ENCODE results near the gene CXXC5.
"Not testable (repeated sequence)": the region's sequence is repeated elsewhere in the genome, so short reads cannot be mapped to it uniquely, and the experiment has no call there.

CXXC5 gene

DNA sequence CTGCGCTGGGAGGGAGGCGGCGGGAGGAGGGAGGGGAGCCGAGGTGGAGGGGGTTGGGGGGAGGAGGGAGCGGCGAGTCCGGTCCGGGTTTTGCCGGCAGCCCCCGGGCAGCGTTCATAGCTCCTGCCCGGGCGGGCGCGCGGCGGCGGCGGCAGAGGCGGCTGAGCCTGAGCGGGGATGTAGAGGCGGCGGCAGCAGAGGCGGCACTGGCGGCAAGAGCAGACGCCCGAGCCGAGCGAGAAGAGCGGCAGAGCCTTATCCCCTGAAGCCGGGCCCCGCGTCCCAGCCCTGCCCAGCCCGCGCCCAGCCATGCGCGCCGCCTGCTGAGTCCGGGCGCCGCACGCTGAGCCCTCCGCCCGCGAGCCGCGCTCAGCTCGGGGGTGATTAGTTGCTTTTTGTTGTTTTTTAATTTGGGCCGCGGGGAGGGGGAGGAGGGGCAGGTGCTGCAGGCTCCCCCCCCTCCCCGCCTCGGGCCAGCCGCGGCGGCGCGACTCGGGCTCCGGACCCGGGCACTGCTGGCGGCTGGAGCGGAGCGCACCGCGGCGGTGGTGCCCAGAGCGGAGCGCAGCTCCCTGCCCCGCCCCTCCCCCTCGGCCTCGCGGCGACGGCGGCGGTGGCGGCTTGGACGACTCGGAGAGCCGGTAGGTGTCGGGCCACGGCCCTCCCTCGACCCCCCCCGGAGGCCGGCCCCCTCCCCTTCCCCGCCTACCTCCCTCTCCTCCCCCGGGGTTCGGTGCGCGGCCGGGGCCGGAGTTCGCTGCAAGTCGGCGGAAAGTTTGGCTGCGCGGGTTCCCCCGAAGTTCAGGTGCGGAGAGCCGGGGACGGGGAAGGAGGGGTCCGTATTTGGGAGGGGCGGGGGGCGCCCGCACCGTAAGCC, at the start of gene CXXC5:
Gene CXXC5 (plus strand): TSS at position 145 of the 877 bp plus-strand sequence. CDS start 32,175 bp downstream, outside the sequence.
- peak; percentile 82 for DNase-seq (ENCODE audit: low spot score)

DNA sequence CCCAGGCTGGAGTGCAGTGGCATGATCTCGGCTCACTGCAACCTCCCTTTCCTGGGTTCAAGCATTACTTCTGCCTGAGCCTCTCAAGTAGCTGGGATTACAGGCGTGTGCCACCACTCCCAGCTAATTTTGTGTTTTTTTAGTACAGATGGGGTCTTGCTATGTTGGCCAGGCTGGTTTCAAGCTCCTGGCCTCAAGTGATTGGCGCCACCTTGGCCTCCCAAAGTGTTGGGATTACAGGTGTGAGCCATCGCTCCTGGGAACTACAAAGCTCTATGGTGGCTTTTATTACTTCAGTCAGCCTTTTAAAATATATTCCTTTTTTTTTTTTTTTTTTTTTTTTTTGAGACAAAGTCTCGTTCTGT, 49.6 kb upstream of the CXXC5 start:
- not testable (repeated sequence) for DNase-seq (ENCODE audit: low spot score)

DNA sequence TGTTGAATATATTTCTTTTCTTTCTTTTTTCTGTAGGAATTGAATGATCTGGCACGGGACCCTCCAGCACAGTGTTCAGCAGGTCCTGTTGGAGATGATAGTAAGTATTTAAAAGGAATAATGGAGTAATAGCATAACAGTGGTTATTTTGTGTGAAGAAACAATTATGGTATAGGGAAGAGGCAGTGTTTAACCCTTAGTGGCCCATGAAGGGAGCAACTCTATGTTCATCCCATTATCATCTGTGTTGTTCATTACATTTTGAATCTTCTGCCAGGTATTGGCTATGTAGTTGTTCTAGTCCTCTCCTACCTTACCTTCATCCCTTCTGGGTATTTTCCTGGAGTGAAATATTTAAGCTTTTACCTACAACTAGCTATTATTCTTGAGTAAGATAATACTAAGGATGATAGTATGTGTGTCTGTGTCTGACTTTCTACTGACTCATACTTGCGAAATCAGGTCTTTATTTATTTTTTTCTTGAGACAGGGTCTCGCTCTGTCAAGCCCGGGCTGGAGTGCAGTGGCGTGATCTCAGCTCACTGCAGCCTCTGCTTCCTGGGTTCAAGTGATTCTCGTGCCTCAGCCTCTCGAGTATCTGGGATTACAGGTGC, 47.7 kb upstream of the CXXC5 start:
- no peak for DNase-seq (ENCODE audit: low spot score)

DNA sequence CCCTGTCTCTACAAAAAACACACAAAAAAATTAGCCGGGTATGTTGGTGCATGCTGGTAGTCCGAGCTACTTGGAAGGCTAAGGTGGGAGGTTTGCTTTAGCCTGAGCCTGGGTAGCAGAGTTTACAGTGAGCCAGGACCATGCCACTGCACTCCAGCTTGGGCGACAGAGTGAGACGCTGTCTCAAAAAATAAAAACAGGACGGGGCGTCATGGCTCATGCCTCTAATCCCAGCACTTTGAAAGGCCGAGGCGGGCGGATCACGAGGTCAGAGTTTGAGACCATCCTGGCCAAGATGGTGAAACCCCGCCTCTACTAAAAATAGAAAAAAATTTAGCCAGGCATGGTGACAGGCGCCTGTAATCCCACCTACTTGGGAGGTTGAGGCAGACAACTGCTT, 46.7 kb upstream of the CXXC5 start:
- no peak for DNase-seq (ENCODE audit: low spot score)

DNA sequence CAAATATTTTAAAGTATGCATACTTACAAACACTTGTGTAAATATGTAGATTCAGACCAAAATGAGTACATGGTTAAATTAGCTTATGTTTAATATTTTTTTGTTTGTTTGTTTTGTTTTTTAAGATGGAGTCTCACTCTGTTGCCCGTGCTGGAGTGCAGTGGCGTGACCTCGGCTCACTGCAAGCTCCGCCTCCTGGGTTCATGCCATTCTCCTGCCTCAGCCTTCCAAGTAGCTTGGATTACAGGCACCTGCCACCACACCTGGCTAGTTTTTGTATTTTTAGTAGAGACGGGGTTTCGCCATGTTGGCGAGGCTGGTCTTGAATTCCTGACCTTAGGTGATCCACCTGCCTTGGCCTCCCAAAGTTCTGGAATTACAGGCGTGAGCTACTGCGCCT, 46.2 kb upstream of the CXXC5 start:
- DNase-seq (ENCODE audit: low spot score): not testable (repeated sequence)

DNA sequence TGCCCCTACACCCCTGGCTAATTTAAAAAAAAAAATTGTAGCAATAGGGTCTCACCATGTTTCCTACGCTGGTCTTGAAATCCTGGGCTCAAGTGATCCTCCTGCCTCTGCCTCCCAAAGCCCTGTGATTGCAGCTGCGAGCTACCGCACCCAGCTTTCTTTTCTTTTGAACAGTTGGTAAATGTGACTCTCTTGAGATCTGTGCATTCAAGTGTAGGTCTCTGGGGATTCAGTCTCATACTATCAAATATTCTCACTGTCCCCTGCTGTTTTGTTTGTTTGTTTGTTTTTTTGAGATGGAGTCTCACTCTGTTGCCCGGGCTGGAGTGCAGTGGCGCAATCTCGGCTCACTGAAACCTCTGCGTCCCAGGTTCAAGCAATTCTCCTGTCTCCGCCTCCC, 42.3 kb upstream of the CXXC5 start:
- no peak for DNase-seq (ENCODE audit: low spot score)

DNA sequence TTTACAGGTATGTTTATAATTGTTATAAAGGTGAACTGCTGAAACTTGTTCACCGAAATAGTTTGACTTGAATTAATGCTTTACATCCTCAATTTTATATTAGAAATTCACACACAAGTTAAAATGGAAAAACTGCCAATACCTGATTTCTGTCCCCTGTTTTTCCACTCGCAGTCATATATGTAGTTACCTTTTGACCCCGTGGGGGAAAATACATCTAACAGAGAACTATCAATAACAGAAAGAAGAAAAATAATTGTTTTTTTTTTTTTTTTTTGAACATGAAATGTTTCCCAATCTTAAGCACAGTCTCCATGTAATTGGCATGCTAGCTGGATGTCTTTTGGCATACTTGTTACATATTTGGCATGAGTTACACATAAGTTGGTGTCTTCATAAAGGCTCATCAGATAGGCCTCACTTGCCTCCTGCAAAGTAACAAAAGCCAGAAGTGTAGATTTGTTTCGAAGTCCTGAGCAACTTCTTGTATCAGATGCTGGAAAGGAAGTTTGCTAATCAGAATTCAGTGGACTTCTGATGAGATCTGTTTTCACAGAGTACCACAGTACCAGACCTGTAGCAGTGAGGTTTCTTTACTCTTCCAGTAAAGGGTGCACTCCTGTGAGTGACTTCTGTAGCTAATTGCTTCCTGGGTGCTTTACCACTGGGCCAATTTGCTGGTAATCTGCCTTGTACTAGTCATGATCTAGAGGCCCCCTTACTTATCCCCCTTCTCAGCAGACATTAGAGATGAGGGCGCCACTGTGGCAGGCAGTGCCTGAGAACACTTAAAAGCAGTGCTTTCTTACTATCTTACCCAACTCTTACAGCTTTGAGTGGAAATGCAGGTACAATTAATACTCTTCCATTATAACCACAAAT, 36.2 kb upstream of the CXXC5 start:
- no peak for DNase-seq (ENCODE audit: low spot score)

DNA sequence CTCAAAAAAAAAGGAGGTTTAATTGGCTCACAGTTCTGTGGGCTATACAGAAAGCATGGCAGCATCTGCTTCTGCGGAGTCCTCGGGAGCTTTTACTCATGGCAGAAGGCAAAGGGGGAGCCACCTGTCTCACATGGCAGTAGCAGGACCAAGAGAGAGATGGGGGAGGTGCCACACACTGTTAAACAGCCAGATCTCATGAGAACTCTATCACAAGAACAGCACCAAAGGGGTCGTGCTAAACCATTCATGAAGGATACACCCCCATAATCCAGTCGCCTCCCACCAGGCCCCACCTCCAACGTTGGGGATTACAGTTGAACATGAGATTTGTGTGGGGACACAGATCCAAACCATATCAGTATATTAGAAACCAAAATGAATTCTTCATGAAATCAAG, 28.3 kb upstream of the CXXC5 start:
- no peak for DNase-seq (ENCODE audit: low spot score)

DNA sequence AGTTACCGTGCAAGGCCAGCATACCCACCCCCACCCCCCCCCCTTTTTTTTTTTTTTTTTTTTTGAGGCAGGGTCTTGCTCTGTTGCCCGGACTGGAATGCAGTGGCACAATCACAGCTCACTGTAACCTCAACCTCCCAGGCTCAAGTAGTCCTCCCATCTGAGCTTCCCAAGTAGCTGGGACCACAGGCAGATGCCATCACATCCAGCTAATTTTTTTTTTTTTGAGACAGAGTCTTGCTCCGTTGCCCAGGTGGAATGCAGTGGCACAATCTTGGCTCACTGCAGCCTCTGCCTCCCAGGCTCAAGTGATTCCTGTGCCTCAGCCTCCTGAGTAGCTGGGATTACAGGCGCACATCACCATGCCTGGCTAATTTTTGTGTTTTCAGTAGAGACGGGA, 22.8 kb upstream of the CXXC5 start:
- not testable (repeated sequence) for DNase-seq (ENCODE audit: low spot score)

DNA sequence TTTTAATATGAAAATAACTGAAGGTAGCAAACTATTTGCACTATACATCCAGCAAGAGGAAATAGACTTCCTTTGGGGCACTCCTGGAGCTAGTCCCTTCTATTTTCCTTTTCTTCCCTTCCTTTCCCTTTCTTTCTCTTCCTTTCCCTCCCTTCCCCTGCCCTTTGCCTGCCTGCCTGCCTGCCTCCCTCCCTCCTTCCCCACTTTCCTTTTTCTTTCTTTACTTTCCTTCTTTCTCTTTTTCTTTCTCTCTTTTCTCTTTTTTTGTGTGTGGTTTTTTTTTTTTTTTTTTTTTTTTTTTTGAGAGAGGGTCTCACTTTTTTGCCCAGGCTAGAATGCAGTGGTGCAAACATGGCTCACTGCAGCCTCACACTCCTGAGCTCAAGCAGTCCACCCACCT, 17.3 kb upstream of the CXXC5 start:
- DNase-seq (ENCODE audit: low spot score): no peak

DNA sequence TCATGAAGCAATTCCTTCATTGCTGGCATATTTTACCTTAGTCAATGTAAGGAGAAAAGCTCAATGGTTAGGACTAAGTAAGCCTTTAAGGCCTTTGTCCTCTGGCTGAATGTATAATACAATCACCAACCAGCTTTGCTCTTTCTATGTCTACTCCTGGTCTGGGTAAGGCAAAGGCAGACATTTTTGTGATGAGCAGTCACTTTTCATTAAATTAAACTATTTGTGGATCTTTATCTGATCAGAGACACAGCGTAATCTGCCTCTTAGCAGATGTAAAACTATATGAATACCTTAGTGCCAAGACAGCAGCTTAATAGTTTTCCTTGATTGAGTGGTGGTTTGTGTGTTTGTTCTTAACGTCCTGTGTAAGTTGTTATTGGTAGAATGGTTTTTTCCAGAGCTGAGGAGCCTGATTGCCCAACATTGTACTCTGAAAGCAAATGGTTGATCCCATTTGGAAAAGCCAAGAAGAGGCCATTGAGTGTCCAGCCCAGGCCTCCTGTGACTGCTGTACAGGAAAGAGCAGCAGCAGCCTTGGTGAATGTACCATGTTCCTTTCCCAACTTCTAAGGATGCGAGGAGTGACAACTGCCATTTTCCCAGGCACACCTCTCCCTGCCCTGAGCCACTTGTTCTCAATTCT, 16.5 kb upstream of the CXXC5 start:
- DNase-seq (ENCODE audit: low spot score): no peak

DNA sequence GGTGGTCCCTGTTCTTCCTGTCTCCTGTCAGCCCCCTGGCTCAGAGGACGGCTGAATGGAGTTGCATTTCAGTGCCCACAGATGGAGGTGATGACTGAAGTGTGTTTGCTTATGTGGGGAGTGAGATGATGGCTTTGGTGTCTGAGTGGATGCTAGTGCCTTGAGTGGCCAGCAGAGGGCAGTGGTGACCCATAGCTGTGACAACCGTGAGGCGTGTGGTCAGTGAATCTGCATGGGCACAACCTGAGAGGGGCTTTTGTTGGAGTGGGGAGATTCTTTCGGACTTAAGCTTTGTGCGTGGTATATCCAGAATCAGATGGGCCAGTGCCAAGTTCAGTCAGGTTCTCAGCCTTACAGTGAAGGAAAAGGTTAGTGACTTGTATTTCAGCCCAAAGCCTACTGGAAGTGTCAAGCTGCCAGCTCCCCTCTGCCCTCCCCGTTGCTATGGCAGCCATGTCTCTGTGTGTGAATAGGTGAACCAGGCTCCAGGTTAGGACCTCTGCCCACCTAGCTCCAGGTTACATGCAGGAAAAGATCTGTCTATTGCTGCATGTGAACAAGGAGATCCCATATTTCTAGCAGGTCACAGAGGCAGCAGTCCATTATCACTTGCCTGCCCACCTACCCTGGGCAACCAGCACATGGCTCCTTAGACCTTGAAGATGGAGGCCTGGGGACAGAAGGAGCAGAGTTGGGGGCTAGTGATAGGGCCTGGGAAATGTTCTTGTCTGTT, 14.7 kb upstream of the CXXC5 start:
- peak; percentile 79 for DNase-seq (ENCODE audit: low spot score)

DNA sequence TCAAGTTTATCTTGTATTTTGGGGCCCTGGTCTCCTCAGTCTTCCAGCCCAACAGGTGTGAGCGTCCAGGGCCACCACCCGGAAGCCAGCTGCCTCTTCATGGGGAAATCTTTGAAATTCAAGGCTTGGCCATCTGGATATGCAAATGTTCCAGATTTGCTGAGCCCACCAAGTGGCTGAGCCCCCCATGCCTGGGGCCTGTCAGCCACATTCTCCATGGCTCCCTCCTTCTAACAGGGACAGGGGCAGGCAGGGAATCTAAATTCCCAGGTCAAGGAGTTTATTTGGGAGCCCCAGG, 14.2 kb upstream of the CXXC5 start:
- no peak for DNase-seq (ENCODE audit: low spot score)

DNA sequence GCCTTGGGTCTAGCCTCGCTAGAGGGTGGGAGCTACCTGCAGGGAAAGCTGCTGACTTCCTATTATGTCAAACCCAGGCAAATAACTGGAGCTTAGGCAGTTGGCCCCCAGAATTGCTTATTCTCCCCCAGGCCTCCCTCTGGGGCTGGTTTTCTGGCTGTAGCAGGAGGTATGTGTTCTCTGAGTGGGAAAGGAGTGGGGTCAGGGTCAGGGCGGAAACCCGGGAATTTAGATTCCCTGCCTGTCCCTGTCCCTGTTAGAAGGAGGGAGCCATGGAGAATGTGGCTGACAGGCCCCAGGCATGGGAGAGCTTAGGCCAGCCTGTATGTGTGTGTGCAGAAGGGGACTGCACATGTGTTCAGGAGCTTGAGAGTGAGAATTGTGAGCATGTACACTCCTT, 13.6 kb upstream of the CXXC5 start:
- DNase-seq (ENCODE audit: low spot score): no peak

DNA sequence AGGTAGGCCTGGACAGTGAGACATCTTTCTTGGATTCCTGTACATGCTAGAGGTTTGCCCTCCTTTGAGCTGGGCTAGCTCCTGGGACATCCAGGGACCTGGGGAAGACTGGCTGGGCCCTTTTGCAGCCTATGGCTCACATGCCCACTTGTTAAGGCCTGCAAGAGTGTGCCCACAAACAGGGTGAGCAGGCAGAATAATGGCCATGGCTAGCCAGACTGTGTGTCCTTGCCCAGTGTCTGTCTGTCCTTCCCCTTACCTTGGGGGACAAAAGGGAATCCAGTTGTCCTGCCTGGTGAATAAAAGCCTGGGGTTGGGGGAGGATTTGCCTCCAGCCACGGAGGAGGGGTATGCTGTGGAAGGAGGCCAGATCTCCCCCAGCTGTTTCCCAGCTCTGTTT, 13.0 kb upstream of the CXXC5 start:
- DNase-seq (ENCODE audit: low spot score): no peak

DNA sequence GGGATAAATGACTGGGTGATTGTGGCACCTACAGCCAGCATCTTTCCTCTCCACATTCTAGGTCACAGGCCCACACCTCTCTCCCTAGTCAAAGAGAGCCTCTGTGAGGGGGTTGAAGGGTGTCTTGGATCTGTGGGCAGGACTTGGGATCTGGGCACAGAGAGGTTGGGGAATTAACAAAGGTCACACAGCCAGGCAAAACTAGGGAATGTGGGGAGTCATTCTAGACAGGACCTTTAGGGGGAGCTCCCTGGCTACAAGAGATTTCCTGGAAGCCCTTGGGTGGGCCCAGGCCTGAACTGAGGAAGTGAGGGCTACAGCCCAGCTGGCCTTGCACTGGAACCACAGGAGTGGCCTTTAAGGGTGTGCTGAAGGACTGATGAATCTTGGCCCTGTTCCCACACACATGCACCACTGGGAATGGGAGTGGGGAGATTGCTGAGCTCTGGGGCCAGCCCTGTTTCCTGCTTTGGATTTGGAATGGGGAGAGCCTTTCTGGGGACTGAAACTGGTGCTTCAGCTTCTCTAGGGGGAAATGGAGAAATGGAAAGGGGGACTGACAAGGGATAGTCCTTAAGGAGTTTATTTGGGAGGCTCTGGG, 12.4 kb upstream of the CXXC5 start:
- no peak for DNase-seq (ENCODE audit: low spot score)

DNA sequence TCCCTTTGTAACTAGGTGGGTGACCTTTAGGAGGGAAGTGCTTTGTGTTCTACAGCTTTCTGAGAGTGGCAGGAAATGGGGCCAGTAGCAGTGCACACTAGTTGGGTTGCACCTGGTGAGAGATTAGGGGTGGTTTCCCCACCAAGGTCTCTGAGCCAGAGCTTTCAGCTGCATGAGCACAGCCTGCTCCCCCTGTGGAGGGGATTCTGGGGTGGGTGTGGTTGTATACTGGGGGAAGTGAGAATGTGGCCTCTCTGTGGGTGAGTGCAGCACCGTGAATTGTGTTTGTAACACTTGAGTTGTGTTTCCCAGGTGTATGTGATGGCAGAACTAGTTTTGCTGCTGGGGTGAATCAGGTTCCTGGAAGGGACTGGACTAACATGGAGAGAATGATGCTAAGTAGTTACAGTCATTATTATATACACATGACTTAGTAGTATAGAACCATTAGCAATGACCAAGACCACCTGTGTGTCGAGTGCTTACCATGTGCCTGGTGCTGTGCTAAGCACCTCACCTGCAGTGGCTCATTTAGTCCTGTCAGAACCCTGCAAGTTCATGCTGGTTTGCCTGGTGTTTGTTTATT, 11.8 kb upstream of the CXXC5 start:
- peak; percentile 88 for DNase-seq (ENCODE audit: low spot score)

DNA sequence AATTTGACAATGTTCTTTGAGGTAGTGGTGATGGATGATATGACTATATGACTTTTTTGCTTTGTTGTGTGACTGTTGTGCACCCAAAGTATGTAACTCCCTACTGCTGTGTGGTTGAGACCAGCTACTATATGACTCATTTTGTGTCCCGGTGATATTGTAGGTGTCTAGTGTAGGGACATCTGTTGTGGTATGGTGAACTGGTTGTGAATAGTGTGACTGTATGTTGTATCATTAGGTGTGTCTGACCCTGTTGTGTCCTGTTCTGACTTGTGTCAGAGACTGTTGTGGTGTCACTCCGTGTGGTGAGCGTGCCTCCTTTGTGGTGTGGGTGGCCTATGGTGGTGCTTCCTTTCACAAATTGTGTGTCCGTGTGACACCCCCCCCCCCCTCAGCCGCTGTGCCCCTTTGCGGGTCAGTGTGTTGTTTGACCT, 11.2 kb upstream of the CXXC5 start:
- no peak for DNase-seq (ENCODE audit: low spot score)

DNA sequence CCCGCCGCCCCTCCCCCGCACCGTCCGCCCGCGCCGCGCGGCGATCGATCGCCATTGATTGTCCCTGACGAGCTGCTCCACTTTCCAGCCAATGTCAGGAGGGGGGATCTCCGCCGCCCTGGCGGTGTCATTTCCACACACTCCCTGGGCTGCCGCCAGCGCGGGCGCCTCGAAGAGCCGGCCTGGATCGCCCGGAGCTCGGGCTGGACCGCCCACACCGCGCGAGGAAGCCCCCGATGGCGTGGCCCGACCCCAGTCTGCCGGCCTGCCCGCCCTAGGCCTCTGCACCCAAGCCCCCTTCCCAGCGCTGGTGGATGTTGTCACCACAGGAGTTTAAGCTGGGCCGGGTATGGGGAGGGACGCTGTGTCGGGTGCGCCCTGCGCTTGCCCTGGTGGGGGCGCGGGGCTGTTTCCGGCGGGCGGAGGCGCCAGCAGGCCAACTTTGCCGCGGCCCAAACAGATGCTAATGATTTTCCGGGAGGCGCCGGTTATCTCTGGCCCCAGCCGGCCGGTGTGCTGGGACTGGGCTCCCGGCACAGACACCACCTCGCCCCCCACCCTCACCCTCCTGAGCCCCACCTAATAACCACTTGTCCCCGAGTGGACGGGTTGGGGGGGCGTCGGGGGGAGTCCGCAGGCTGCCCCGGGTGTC, 10.6 kb upstream of the CXXC5 start:
- peak; percentile 82 for DNase-seq (ENCODE audit: low spot score)

DNA sequence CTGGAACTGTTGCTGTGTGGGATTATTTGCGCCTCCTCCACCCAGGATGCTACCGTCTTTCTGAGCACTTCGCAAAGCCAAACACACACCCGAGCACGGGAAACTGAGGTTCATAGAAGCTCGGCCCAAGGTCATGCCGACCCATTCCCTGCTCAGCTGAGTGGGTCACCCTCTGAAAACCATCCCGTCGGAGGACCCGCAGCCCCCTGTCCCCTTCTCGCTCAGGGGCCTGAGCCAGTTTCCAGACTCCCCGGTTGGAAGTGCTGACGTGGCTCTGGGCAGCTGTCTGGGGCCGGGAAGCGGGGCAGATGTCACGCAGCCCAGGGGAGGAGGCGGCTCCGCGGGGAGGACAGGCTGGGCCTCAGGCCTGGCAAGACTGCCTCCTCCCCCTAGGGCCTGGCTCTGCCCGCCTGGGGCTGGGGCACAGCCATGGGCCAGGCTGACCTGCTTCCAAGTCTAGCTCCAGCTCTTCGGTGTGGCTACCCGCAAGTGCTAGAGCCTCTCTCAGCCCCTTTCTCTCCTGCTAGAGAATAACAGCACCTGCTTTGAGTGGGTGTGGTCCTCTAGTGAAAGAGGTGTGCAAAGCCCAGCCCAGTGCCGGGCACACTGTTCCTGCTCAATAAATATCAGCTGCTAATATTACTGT, 9.9 kb upstream of the CXXC5 start:
- DNase-seq (ENCODE audit: low spot score): peak; percentile 66
